HG02852 (cell line): Measurements from ENCODE around the gene PLXDC1.

Source experiments
- ATAC-seq: cut with Tn5 transposase; IDR thresholded peaks from one replicate; pipeline ENCODE4 v1.9.1; 2021; ENCODE audit warnings: mild to moderate bottlenecking, moderate library complexity; ENCODE audit not compliant: unreplicated experiment

Gene PLXDC1

GRCh38 chr17:39018267-39019134, 132.9 kb downstream of the PLXDC1 start:
- ATAC-seq = no peak

- ATAC-seq = no peak
Observed at GRCh38 chr17:39016193-39017153, 135.0 kb downstream of the PLXDC1 start.

DNA sequence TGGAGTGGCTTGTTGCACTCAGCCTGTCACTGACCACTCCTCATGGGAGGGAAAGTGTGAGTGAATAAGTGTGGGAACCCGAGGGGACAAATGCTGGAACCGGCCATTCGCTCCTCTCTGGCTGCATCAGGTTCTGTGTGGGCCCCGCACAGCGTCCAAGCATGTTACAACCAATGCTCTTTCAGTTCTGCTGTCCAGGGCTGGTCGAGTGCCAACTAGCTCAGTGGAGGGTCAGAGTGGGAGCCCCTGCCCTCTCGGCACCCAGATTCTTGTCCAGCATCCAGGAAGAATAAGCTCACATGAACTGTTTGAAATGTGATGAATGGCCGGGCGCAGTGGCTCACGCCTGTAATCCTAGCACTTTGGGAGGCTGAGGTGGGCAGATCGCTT, 135.9 kb downstream of the PLXDC1 start:
- no peak for ATAC-seq

- no peak for ATAC-seq
Observed at GRCh38 chr17:39014795-39015545, 136.5 kb downstream of the PLXDC1 start.

DNA sequence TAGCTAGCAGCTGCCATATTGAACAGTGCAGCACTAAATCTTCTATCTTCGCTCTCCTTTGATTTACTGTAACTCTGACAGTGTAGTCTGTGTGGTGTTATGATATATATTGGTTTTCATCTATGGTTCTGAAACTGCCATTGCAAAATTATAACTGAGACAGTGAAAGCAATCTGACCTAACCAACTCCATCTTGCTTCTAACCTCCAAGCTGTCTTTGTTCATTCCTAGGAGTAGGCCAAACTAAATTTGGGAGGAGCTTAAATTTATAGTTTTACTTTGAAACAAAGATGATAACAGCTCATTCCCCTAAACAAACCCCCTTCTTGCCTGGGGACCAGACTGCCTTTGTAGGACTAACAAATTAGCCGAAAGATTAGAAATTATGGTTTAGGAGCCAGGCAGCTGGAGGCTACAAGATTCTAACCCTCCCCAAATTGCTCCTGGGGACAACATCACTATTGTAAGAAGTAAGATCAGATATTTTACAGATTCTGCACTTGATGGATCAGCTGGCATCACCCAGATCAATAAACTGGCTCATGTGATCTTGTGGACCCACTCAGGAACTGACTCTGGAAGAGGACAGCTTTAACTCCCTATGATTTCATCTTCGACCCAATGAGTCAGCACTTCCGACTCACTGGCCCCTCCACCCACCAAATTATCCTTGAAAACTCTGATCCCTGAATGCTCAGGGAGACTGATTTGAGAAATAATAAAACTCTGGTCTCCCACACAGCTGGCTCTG, 137.2 kb downstream of the PLXDC1 start:
- ATAC-seq = no peak
